GM18867 (cell line): ENCODE data around the gene TM2D3.
A peak's percentile ranks its signal among the peaks of the same experiment; 100 is the strongest.

Source experiments
- ATAC-seq: cut with Tn5 transposase; IDR thresholded peaks from one replicate; pipeline ENCODE4 v1.9.1; 2021; ENCODE audit warnings: mild to moderate bottlenecking, moderate library complexity; ENCODE audit not compliant: unreplicated experiment

TM2D3 gene

GRCh38 chr15:101652098-101652785 is at the start of gene TM2D3:
Gene TM2D3 (minus strand): TSS chr15:101652381. CDS start chr15:101652361, 20 bp downstream.
- ATAC-seq = peak; percentile 88

- ATAC-seq = no peak
Measured at GRCh38 chr15:101698314-101698713, 46.1 kb upstream of the TM2D3 start.

- ATAC-seq = no peak
Measured at GRCh38 chr15:101697488-101697887, 45.3 kb upstream of the TM2D3 start.

- no peak for ATAC-seq
Measured at GRCh38 chr15:101696829-101697228, 44.6 kb upstream of the TM2D3 start.

- no peak for ATAC-seq
Measured at GRCh38 chr15:101694261-101694660, 42.1 kb upstream of the TM2D3 start.

GRCh38 chr15:101692801-101693598 is 40.8 kb upstream of the TM2D3 start:
- no peak for ATAC-seq

GRCh38 chr15:101689901-101690300 is 37.7 kb upstream of the TM2D3 start:
- no peak for ATAC-seq

- ATAC-seq = no peak
Measured at GRCh38 chr15:101686718-101687117, 34.5 kb upstream of the TM2D3 start.

DNA sequence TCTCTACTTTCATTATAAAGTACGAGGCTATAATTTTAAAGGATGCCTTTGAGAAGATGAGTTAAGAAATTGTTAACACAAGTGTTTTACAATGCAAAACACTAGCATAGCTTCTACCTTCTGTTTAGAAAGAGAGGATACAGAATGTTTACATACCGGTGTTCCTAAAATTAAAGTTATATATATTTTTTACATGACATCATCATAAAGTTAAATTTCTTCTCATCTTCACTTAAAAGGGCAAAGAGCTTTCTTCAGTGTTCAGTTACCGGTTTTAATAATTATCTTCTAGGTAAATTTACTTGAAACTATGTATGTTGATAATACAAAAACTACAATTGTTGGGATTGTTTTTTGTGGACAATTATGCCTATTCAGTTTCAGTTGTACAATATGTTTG is 32.7 kb upstream of the TM2D3 start:
- ATAC-seq = no peak

- ATAC-seq = no peak
Measured at GRCh38 chr15:101684384-101684783, 32.2 kb upstream of the TM2D3 start.

- ATAC-seq = no peak
Measured at GRCh38 chr15:101679806-101680205, 27.6 kb upstream of the TM2D3 start.

- ATAC-seq = no peak
Measured at GRCh38 chr15:101676921-101677329, 24.7 kb upstream of the TM2D3 start.

DNA sequence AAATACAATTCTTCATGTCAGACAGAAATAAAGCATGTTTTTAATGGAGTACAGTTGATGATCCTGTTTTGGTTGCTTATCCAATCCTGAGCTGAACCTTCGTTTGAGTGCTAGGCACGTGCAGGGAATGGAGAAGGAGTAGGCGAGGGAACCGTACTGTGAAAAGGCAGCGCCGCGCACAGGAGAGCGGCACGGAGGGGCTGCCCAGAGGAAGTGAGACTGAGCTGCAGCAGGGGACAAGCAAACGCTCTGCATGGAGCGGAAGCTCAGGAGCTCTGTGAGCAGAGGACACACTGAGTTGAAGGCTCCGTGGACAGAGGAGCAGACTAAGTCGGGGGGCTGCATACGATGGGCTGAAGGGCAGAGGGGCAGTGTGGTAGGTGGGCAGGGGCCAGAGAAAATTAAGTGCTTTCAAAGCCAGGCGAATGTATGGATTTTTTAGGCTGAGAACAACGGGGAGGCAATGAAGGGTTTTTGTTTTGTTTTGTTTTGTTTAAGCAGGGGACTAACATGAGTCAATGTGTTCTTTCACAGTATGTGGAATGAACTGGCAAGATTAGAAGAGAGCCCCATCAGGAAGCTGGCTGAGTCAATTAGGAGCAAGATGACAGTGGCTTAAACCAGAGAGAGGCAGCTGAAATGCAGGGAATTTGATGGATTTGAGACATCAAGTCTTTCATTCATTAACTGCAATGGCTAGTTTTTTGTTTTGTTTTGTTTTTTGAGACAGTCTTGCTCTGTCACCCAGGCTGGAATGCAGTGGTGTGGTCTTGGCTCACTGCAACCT is 23.8 kb upstream of the TM2D3 start:
- ATAC-seq = peak; percentile 95

DNA sequence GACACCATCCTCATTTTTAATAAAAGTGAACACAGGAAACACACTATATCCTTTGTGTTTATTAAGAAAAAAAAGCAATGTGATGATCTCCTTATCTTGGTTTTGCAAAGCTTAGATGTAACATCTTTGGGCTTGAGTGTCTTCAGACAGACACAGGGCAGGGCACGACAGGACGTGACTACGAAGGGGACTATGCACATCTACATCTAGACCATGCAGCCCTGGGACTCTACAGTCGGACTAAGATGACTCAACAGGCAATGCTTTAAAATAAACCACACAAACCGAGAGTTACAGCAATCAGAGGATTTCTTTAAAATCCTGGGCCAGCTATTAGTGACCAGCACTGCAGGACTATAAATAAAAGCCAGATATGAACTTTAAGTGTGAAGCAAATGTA is 22.8 kb upstream of the TM2D3 start:
- no peak for ATAC-seq

DNA sequence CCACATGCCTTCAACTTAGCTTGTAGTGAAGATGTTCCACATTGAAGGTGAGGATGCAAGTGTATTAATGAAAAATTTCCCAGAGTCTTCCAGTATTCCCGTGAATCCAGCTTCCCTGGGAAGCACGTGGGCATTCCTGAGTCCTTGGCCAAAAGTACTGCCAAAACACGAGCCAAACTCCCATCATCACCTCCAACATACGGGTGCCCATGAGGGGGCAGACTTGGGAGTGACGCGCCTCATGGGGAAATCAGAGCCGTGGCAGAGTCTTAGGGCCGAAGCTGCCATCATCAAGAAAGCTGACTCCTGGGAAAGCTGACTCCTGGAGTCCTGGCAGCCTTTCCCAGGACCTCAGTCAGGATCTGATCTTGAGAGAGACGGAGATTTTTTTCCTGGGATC is 20.1 kb upstream of the TM2D3 start:
- ATAC-seq = no peak

DNA sequence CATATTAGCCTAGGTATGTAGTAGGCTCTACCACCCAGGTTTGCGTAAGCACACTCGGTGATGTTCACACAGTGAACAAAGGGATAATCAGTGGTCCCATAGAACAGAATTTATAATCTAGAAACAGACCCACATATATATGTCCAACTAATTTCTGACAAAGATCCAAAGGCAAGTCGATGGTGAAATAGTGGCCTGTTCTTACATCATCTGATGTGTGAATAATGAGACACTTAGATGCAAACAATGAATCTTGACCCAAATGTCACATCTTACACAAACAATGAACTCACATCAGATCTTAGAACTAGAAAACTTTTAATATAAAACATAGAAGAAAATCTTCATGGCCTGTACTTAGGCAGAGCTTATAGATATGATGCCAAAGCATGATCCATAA is 17.6 kb upstream of the TM2D3 start:
- ATAC-seq = no peak

GRCh38 chr15:101667881-101668280 is 15.7 kb upstream of the TM2D3 start:
- no peak for ATAC-seq

GRCh38 chr15:101664303-101664913 is 12.2 kb upstream of the TM2D3 start:
- no peak for ATAC-seq

GRCh38 chr15:101662203-101662602 is 10.0 kb upstream of the TM2D3 start:
- ATAC-seq = no peak

- no peak for ATAC-seq
Measured at GRCh38 chr15:101660005-101660404, 7.8 kb upstream of the TM2D3 start.
